Immature natural killer cell (primary cell): ENCODE results near the gene ASPDH. TPM values are rescaled to one million over a fixed set of nuclear protein-coding genes. Genes with fewer than 3 reads are reported as not detected.

Experiments
- DNase-seq, 3 donors: peaks; one replicate each; pipeline ENCODE4 v3.0.0; 2022; ENCODE audit warnings: mixed read lengths in 1 of 3
- H3K27ac Mint-ChIP-seq, 6 donors: one replicate each; pipeline ENCODE4 v1.8.0; 2020; ENCODE audit warnings: mixed read lengths in 6 of 6, mild to moderate bottlenecking in 5 of 6, inconsistent platforms in 4 of 6, moderate library complexity in 3 of 6
- H3K27me3 Mint-ChIP-seq, 3 donors: one replicate each; pipeline ENCODE4 v1.8.0; 2020 to 2021; ENCODE audit warnings: low read depth in 3 of 3, mild to moderate bottlenecking in 3 of 3, mixed read lengths in 3 of 3, moderate library complexity in 3 of 3, inconsistent platforms in 1 of 3
- H3K36me3 Mint-ChIP-seq, 3 donors: one replicate each; pipeline ENCODE4 v1.8.0; 2020; ENCODE audit warnings: mixed read lengths in 3 of 3, inconsistent platforms in 2 of 3, mild to moderate bottlenecking in 2 of 3
- H3K4me1 Mint-ChIP-seq, 2 donors: one replicate each; pipeline ENCODE4 v1.8.0; 2020; ENCODE audit warnings: inconsistent platforms in 2 of 2, mild to moderate bottlenecking in 2 of 2, mixed read lengths in 2 of 2, moderate library complexity in 1 of 2
- H3K4me3 Mint-ChIP-seq, 5 donors: one replicate each; pipeline ENCODE4 v1.8.0; 2020; ENCODE audit warnings: mild to moderate bottlenecking in 5 of 5, mixed read lengths in 5 of 5, inconsistent platforms in 3 of 5, moderate library complexity in 3 of 5
- H3K9me3 Mint-ChIP-seq, 6 donors: one replicate each; pipeline ENCODE4 v1.8.0; 2020; ENCODE audit warnings: mild to moderate bottlenecking in 6 of 6, mixed read lengths in 6 of 6, inconsistent platforms in 4 of 6, moderate library complexity in 3 of 6
- polyA plus RNA-seq, 3 donors: library from polyadenylated mRNA; unstranded; fragments of 300-500 nt; fragmentation: Illumina TruSeq; gene quantifications; one replicate each; pipeline ENCODE4 v1.2.3, GENCODE V29; 2021

The ASPDH gene
- polyA plus RNA-seq, 3 donors from 2014 or later = not detected

- no peaks in the 10 kb centered on the region for H3K36me3 Mint-ChIP-seq
- no peaks in the 10 kb centered on the region for H3K9me3 Mint-ChIP-seq
- peaks cover 11 to 18% of the 10 kb centered on the region in 2 donors for H3K4me1 Mint-ChIP-seq
- peaks cover 7 to 10% (median 7%) of the 10 kb centered on the region in 3 donors for H3K27me3 Mint-ChIP-seq
- H3K4me3 Mint-ChIP-seq = no peak overlapping the region
- DNase-seq = no peak
- H3K27ac Mint-ChIP-seq = no peak overlapping the region
Measured at GRCh38 chr19:50515168-50515561, 1.5 kb upstream of the ASPDH start.

- peak overlapping the region in 3 of 6 donors; percentile 39 to 66 (median 45) for H3K27ac Mint-ChIP-seq
- H3K27me3 Mint-ChIP-seq = peaks cover 7 to 10% (median 7%) of the 10 kb centered on the region in 3 donors
- DNase-seq = no peak
- peaks cover 11 to 18% of the 10 kb centered on the region in 2 donors for H3K4me1 Mint-ChIP-seq
- H3K36me3 Mint-ChIP-seq = no peaks in the 10 kb centered on the region
- H3K4me3 Mint-ChIP-seq = peak overlapping the region in 2 of 5 donors; percentile 43 to 44
- H3K9me3 Mint-ChIP-seq = no peaks in the 10 kb centered on the region
Measured at GRCh38 chr19:50514346-50515167, 844 bp upstream of the ASPDH start.

GRCh38 chr19:50512999-50513745 lies 541 bp downstream of the ASPDH start:
- Mint-ChIP-seq H3K27me3 (peaks cover 5 to 10% (median 8%) of the 10 kb centered on the region in 3 donors), H3K4me3 (peak overlapping the region in 2 of 5 donors; percentile 25 to 51), H3K36me3 (no peaks in the 10 kb centered on the region), H3K27ac (peak overlapping the region in 3 of 6 donors; percentile 74 to 81 (median 80)), H3K4me1 (peaks cover 16 to 18% of the 10 kb centered on the region in 2 donors), H3K9me3 (no peaks in the 10 kb centered on the region)
- no peak for DNase-seq

DNA sequence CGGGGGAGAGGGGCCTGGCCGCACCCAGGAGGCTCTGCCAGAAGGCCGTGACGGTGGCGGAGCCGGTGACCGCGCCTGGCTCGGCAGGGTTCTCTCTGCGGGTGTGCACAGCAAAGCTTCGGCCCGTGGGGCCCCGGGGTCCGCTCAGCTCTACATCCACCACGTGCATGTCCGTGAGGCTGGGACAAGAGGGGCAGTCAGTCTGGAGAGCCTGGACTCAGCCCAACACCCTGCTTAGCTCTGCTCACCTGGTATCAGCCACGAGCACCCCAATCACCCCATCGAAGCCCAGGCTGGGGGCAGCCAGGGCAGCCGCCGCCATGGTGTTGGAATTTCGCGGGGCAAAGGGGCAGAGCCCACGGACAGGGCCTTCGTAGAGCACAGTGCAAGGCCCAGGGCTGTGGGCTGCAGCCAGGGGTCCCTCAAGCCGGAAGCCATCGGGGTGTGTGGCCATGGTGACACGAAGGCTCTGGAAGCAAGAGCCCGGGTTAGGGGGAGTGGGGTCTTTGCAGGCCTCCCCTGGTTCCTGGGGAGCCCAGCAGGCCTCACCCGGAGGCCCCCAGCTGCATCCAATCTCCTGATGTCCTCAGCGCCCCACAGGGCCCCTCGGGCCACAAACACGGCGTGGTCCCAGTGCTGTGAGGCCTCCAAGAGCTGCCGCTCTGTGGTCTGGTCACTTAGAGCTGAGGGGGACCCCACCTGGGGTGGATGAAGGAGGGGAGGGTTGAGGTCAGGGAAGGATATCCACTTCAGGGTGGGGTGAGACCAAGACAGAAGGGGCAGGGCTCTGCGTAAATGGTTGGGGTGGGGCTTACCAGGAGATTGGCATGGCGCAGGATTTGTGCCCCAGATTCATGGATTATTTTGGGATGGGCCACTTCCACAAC lies 1.4 kb downstream of the ASPDH start:
- no peaks in the 10 kb centered on the region for H3K36me3 Mint-ChIP-seq
- H3K27ac Mint-ChIP-seq = peak overlapping the region in 2 of 6 donors; percentile 24 to 94
- H3K9me3 Mint-ChIP-seq = no peaks in the 10 kb centered on the region
- H3K27me3 Mint-ChIP-seq = peaks cover 5 to 10% (median 8%) of the 10 kb centered on the region in 3 donors
- peaks cover 16 to 18% of the 10 kb centered on the region in 2 donors for H3K4me1 Mint-ChIP-seq
- no peak overlapping the region for H3K4me3 Mint-ChIP-seq
- no peak for DNase-seq

GRCh38 chr19:50511069-50511822 lies 2.5 kb downstream of the ASPDH start, which contains the start of gene JOSD2:
Gene JOSD2 (minus strand): TSS chr19:50511191. CDS start chr19:50510431, 760 bp downstream.
- Mint-ChIP-seq H3K27me3 (peaks cover 3 to 10% (median 8%) of the 10 kb centered on the region in 3 donors), H3K4me1 (peaks cover 16 to 18% of the 10 kb centered on the region in 2 donors), H3K36me3 (no peaks in the 10 kb centered on the region), H3K27ac (peak within 1 kb of the TSS; percentile 92 to 98 (median 98)), H3K9me3 (no peaks in the 10 kb centered on the region), H3K4me3 (peak within 1 kb of the TSS; percentile 88 to 96 (median 90))
- peak; percentile 93 to 96 (median 96) for DNase-seq

DNA sequence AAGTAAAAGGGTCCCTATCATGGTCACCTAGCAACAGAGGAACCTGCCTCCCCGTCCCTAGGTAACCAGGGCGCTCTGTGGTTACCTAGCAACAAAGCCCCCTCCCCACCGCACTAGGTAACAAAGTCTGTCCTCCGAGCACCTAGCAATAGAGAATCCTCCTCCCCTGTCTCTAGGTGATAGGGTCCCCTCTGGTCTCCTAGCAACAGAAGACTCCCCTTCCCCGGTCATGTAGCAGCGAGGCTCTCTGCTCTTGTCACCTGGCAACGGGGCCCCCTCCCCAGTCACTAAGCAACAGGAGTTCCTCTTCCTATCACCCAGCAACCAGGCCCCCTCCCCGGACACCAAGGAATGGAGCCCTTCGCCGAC lies 3.0 kb downstream of the ASPDH start:
- no peak for DNase-seq
- Mint-ChIP-seq H3K36me3 (no peaks in the 10 kb centered on the region), H3K9me3 (no peaks in the 10 kb centered on the region), H3K27ac (peak overlapping the region; percentile 84 to 98 (median 96)), H3K4me3 (peak overlapping the region; percentile 88 to 96 (median 90)), H3K27me3 (peaks cover 3 to 10% (median 8%) of the 10 kb centered on the region in 3 donors), H3K4me1 (peaks cover 16 to 18% of the 10 kb centered on the region in 2 donors)

- H3K36me3 Mint-ChIP-seq = no peaks in the 10 kb centered on the region
- H3K4me3 Mint-ChIP-seq = peak overlapping the region; percentile 88 to 96 (median 90)
- no peaks in the 10 kb centered on the region for H3K9me3 Mint-ChIP-seq
- H3K27me3 Mint-ChIP-seq = peaks cover 3 to 10% (median 8%) of the 10 kb centered on the region in 3 donors
- H3K4me1 Mint-ChIP-seq = peaks cover 16 to 18% of the 10 kb centered on the region in 2 donors
- peak overlapping the region; percentile 84 to 98 (median 96) for H3K27ac Mint-ChIP-seq
- no peak for DNase-seq
Measured at GRCh38 chr19:50510121-50510670, 3.5 kb downstream of the ASPDH start.

- Mint-ChIP-seq H3K4me3 (peak overlapping the region in 3 of 5 donors; percentile 36 to 62 (median 45)), H3K4me1 (peaks cover 16 to 18% of the 10 kb centered on the region in 2 donors), H3K9me3 (no peaks in the 10 kb centered on the region), H3K36me3 (no peaks in the 10 kb centered on the region), H3K27ac (peak overlapping the region in 4 of 6 donors; percentile 35 to 90 (median 52)), H3K27me3 (peaks cover 2 to 10% (median 7%) of the 10 kb centered on the region in 3 donors)
- DNase-seq = no peak
Measured at GRCh38 chr19:50509366-50509765, 4.3 kb downstream of the ASPDH start.

GRCh38 chr19:50508843-50509190 lies 4.9 kb downstream of the ASPDH start:
- Mint-ChIP-seq H3K27me3 (peaks cover 2 to 7% (median 6%) of the 10 kb centered on the region in 3 donors), H3K36me3 (no peaks in the 10 kb centered on the region), H3K4me3 (peak overlapping the region in 4 of 5 donors; percentile 30 to 60 (median 44)), H3K27ac (peak overlapping the region in 4 of 6 donors; percentile 51 to 77 (median 72)), H3K9me3 (no peaks in the 10 kb centered on the region), H3K4me1 (peaks cover 16 to 18% of the 10 kb centered on the region in 2 donors)
- no peak for DNase-seq

GRCh38 chr19:50507376-50507775 lies 6.3 kb downstream of the ASPDH start:
- no peaks in the 10 kb centered on the region for H3K9me3 Mint-ChIP-seq
- H3K36me3 Mint-ChIP-seq = no peaks in the 10 kb centered on the region
- H3K4me3 Mint-ChIP-seq = no peak overlapping the region
- peaks cover 2 to 7% (median 6%) of the 10 kb centered on the region in 3 donors for H3K27me3 Mint-ChIP-seq
- no peak for DNase-seq
- no peak overlapping the region for H3K27ac Mint-ChIP-seq
- peaks cover 16 to 18% of the 10 kb centered on the region in 2 donors for H3K4me1 Mint-ChIP-seq

- Mint-ChIP-seq H3K27ac (no peak overlapping the region), H3K4me3 (no peak overlapping the region), H3K27me3 (peaks cover 2 to 7% (median 4%) of the 10 kb centered on the region in 3 donors), H3K36me3 (no peaks in the 10 kb centered on the region), H3K4me1 (peaks cover 14 to 15% of the 10 kb centered on the region in 2 donors), H3K9me3 (no peaks in the 10 kb centered on the region)
- no peak for DNase-seq
Measured at GRCh38 chr19:50506700-50507099, 7.0 kb downstream of the ASPDH start.

- Mint-ChIP-seq H3K4me3 (no peak overlapping the region), H3K36me3 (no peaks in the 10 kb centered on the region), H3K4me1 (peaks cover 8 to 10% of the 10 kb centered on the region in 2 donors), H3K9me3 (no peaks in the 10 kb centered on the region), H3K27me3 (peaks cover 0 to 1% (median 0%) of the 10 kb centered on the region in 3 donors), H3K27ac (no peak overlapping the region)
- no peak for DNase-seq
Measured at GRCh38 chr19:50505856-50506611, 7.7 kb downstream of the ASPDH start.
